ENCODE measurements around the gene ATP11A. TPM values are rescaled to one million over a fixed set of nuclear protein-coding genes. Genes with fewer than 3 reads are reported as not detected.

The ATP11A gene
- total and polyA plus RNA-seq, 2 experiments from 2014 or later, result 12.3 to 52.6 TPM

DNA sequence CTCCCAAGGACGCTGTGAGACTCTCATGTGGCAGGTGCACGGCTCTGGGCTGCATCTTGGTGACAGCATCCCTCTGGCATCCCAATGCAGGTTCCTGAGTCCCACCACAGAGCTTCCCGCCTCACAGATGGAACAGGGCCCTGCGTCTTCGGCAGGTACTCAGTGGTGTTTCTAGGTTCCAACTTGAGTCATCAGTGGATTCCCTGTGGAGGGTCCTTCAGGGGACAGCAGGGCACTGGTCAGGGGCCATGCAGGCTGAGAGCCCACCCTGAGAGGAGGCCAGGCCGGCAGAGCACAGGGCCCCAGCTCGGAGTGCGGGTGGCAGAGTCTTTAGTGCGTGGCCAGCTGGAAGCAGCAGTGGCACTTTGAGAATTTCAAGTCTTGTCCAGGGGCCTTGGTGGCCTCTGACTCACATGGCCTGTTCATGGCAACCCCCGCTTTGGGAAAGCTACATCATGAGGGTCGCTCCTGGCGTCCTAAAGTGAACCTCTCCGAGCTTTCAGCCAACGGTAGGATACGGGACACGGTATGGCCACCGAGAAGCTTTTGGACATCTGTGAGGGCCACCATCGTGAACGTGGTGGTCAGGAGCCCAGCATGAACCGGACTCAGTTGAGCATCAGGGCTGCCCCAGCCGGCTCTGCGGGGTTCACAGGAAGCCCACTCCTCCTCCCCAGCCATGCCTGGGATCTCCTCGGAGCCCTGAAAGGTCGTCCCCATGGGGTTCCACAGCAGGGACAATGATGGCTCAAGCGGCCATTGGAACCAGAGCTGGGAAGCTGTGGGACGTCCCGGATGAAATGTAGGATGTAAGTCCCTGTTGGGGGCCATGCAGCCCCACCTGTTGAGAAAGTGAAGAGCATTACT is 207.1 kb downstream of the ATP11A start (continued):
- TF ChIP-seq, protein P1, sequence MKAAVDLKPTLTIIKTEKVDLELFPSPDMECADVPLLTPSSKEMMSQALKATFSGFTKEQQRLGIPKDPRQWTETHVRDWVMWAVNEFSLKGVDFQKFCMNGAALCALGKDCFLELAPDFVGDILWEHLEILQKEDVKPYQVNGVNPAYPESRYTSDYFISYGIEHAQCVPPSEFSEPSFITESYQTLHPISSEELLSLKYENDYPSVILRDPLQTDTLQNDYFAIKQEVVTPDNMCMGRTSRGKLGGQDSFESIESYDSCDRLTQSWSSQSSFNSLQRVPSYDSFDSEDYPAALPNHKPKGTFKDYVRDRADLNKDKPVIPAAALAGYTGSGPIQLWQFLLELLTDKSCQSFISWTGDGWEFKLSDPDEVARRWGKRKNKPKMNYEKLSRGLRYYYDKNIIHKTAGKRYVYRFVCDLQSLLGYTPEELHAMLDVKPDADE (IDR thresholded peaks at IDR 0.05), result no peak
- TF ChIP-seq CREB1 (CRISPR knock-in tag; IDR thresholded peaks at IDR 0.05; ENCODE audit: low read depth) (no peak), ZNF331 (CRISPR knock-in tag; IDR thresholded peaks at IDR 0.05; ENCODE audit: low read depth) (no peak)

DNA sequence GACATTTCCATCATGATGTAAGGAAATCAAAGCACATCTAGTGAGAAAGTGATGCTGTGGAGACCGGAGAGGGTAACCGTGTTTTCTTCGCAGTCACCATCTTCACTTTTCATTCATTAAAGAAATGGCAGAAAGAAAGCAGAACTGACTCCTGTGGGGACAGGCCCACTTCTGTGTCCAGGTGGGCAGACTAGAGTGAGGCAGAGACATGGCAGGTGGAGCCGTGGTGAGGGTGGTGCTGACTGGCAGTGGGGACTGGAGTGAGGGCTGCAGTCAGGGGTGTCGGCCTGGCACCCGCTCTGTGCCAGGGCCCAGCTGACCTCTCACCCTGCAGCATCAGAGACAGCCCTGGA is 207.7 kb downstream of the ATP11A start:
- Mint-ChIP-seq H3K27me3 (ENCODE audit: insufficient read depth, low read depth, poor library complexity) (peaks cover 18% of the 10 kb centered on the region), H3K36me3 (ENCODE audit: low read depth) (peaks cover 12% of the 10 kb centered on the region), H3K9me3 (no peaks in the 10 kb centered on the region; the same call in 2 of the 3 replicates), H3K27ac (no peak overlapping the region), H3K4me3 (no peak overlapping the region), H3K4me1 (peaks cover 47% of the 10 kb centered on the region)
- no peaks in the 10 kb centered on the region; the same call in 1 of the 2 replicates for H4K20me1 ChIP-seq (replicated peaks; ENCODE audit: insufficient read depth)
- DNase-seq (ENCODE audit: low spot score), result no peak
- no peak overlapping the region for H3K27ac ChIP-seq (ENCODE audit: low read depth)
- no peaks in the 10 kb centered on the region for H3K79me2 ChIP-seq (replicated peaks; ENCODE audit: insufficient read depth)
- peaks cover 24% of the 10 kb centered on the region for H3K4me1 ChIP-seq (ENCODE audit: insufficient read depth)
- ATAC-seq, result no peak
- H2AFZ ChIP-seq, result no peak overlapping the region
- H3K4me2 ChIP-seq, result no peak overlapping the region
- no peaks in the 10 kb centered on the region for H3K36me3 ChIP-seq (ENCODE audit: insufficient read depth)
- no peak overlapping the region for H3K4me3 ChIP-seq
- no peaks in the 10 kb centered on the region for H3K9me2 ChIP-seq (ENCODE audit: insufficient read depth)
- H3K27me3 ChIP-seq (ENCODE audit: insufficient read depth), result 0 out of 2 replicates have a peak, but pooled peaks cover 1% of the 10 kb centered on the region
- H3F3A ChIP-seq (replicated peaks; ENCODE audit: low read depth), result peaks cover 7% of the 10 kb centered on the region; the same call in 1 of the 2 replicates
- TF ChIP-seq STAT1 (IDR thresholded peaks at IDR 0.05; ENCODE audit: unreplicated experiment) (no peak), EZH2 (IDR thresholded peaks at IDR 0.05; ENCODE audit: low read depth, unreplicated experiment) (no peak), CREB1 (CRISPR knock-in tag; IDR thresholded peaks at IDR 0.05; ENCODE audit: low read depth) (no peak), NANOG (IDR thresholded peaks at IDR 0.05; ENCODE audit: borderline replicate concordance) (no peak), ZNF331 (CRISPR knock-in tag; IDR thresholded peaks at IDR 0.05; ENCODE audit: low read depth) (no peak), POLR2AphosphoS5 (IDR thresholded peaks at IDR 0.05; ENCODE audit: low read depth) (no peak), EZH2phosphoT487 (IDR thresholded peaks at IDR 0.05; ENCODE audit: unreplicated experiment) (no peak), ZNF114 (CRISPR knock-in tag; IDR thresholded peaks at IDR 0.05) (no peak)
- TF ChIP-seq, protein P2, sequence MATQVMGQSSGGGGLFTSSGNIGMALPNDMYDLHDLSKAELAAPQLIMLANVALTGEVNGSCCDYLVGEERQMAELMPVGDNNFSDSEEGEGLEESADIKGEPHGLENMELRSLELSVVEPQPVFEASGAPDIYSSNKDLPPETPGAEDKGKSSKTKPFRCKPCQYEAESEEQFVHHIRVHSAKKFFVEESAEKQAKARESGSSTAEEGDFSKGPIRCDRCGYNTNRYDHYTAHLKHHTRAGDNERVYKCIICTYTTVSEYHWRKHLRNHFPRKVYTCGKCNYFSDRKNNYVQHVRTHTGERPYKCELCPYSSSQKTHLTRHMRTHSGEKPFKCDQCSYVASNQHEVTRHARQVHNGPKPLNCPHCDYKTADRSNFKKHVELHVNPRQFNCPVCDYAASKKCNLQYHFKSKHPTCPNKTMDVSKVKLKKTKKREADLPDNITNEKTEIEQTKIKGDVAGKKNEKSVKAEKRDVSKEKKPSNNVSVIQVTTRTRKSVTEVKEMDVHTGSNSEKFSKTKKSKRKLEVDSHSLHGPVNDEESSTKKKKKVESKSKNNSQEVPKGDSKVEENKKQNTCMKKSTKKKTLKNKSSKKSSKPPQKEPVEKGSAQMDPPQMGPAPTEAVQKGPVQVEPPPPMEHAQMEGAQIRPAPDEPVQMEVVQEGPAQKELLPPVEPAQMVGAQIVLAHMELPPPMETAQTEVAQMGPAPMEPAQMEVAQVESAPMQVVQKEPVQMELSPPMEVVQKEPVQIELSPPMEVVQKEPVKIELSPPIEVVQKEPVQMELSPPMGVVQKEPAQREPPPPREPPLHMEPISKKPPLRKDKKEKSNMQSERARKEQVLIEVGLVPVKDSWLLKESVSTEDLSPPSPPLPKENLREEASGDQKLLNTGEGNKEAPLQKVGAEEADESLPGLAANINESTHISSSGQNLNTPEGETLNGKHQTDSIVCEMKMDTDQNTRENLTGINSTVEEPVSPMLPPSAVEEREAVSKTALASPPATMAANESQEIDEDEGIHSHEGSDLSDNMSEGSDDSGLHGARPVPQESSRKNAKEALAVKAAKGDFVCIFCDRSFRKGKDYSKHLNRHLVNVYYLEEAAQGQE (IDR thresholded peaks at IDR 0.05; ENCODE audit: unreplicated experiment), result no peak
- TF ChIP-seq, protein P3, sequence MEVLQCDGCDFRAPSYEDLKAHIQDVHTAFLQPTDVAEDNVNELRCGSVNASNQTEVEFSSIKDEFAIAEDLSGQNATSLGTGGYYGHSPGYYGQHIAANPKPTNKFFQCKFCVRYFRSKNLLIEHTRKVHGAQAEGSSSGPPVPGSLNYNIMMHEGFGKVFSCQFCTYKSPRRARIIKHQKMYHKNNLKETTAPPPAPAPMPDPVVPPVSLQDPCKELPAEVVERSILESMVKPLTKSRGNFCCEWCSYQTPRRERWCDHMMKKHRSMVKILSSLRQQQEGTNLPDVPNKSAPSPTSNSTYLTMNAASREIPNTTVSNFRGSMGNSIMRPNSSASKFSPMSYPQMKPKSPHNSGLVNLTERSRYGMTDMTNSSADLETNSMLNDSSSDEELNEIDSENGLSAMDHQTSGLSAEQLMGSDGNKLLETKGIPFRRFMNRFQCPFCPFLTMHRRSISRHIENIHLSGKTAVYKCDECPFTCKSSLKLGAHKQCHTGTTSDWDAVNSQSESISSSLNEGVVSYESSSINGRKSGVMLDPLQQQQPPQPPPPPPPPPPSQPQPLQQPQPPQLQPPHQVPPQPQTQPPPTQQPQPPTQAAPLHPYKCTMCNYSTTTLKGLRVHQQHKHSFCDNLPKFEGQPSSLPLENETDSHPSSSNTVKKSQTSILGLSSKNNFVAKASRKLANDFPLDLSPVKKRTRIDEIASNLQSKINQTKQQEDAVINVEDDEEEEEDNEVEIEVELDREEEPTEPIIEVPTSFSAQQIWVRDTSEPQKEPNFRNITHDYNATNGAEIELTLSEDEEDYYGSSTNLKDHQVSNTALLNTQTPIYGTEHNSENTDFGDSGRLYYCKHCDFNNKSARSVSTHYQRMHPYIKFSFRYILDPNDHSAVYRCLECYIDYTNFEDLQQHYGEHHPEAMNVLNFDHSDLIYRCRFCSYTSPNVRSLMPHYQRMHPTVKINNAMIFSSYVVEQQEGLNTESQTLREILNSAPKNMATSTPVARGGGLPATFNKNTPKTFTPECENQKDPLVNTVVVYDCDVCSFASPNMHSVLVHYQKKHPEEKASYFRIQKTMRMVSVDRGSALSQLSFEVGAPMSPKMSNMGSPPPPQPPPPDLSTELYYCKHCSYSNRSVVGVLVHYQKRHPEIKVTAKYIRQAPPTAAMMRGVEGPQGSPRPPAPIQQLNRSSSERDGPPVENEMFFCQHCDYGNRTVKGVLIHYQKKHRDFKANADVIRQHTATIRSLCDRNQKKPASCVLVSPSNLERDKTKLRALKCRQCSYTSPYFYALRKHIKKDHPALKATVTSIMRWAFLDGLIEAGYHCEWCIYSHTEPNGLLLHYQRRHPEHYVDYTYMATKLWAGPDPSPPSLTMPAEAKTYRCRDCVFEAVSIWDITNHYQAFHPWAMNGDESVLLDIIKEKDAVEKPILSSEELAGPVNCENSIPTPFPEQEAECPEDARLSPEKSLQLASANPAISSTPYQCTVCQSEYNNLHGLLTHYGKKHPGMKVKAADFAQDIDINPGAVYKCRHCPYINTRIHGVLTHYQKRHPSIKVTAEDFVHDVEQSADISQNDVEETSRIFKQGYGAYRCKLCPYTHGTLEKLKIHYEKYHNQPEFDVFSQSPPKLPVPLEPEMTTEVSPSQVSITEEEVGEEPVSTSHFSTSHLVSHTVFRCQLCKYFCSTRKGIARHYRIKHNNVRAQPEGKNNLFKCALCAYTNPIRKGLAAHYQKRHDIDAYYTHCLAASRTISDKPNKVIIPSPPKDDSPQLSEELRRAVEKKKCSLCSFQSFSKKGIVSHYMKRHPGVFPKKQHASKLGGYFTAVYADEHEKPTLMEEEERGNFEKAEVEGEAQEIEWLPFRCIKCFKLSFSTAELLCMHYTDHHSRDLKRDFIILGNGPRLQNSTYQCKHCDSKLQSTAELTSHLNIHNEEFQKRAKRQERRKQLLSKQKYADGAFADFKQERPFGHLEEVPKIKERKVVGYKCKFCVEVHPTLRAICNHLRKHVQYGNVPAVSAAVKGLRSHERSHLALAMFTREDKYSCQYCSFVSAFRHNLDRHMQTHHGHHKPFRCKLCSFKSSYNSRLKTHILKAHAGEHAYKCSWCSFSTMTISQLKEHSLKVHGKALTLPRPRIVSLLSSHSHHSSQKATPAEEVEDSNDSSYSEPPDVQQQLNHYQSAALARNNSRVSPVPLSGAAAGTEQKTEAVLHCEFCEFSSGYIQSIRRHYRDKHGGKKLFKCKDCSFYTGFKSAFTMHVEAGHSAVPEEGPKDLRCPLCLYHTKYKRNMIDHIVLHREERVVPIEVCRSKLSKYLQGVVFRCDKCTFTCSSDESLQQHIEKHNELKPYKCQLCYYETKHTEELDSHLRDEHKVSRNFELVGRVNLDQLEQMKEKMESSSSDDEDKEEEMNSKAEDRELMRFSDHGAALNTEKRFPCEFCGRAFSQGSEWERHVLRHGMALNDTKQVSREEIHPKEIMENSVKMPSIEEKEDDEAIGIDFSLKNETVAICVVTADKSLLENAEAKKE (CRISPR knock-in tag; IDR thresholded peaks at IDR 0.05), result no peak
- TF ChIP-seq, protein P1 (IDR thresholded peaks at IDR 0.05), result no peak

Measured in GM23338 (cell line).